ENCODE data around the gene NCBP2. TPM values are rescaled to one million over a fixed set of nuclear protein-coding genes. Genes with fewer than 3 reads are reported as not detected.

NCBP2 gene
- total RNA-seq, 3 donors from 2014 or later = 48.0 to 57.3 (median 55.0) TPM

DNA sequence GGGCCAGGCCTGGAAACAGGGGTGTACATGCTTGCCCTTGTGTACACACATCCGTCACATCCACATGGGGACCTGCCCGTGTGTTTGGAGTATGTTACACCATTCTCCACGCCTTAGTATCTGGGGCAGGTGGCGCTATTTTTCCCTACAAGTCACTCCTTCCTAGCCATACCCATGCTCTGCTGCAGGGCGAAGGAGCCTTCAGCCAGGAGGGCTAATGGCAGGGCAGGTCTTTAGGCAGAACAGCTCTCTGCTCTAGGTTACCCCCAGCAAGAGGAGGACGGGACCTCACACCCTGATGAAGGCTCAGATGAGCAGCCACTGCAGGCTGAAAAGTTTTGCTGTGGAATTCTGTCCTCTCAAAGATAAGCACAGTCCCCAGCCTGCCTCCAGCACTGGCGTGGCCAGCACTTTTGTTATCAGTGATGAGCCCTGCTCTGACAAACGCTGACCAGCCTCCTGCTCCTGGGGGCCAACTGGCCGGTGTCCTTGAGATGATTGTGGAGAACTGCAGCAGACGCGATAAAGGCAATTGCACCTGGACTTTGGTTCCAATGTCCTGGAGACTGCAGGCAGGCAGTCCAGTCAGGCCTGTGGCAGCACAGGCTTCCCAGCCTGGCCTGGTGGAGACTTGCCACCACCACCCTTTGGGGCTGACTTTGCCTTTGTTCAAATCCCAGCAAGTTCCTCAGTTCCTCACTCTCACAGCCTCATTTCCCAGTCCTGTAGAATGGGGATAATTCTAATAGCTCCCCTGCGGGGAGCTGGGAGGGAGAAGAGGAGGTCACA is 46.1 kb upstream of the NCBP2 start:
- no peaks in the 10 kb centered on the region for H3K9me3 ChIP-seq
- H3K36me3 ChIP-seq (ENCODE audit: low read depth) = no peaks in the 10 kb centered on the region
- peaks cover 2% of the 10 kb centered on the region for H3K4me1 ChIP-seq (ENCODE audit: low read depth)
- no peak overlapping the region for H3K4me3 ChIP-seq
- ATAC-seq = peak; percentile 88
- TF ChIP-seq, protein P1, sequence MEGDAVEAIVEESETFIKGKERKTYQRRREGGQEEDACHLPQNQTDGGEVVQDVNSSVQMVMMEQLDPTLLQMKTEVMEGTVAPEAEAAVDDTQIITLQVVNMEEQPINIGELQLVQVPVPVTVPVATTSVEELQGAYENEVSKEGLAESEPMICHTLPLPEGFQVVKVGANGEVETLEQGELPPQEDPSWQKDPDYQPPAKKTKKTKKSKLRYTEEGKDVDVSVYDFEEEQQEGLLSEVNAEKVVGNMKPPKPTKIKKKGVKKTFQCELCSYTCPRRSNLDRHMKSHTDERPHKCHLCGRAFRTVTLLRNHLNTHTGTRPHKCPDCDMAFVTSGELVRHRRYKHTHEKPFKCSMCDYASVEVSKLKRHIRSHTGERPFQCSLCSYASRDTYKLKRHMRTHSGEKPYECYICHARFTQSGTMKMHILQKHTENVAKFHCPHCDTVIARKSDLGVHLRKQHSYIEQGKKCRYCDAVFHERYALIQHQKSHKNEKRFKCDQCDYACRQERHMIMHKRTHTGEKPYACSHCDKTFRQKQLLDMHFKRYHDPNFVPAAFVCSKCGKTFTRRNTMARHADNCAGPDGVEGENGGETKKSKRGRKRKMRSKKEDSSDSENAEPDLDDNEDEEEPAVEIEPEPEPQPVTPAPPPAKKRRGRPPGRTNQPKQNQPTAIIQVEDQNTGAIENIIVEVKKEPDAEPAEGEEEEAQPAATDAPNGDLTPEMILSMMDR (IDR thresholded peaks at IDR 0.05) = no peak
- intact Hi-C loops (cut with DNase I, micrococcal nuclease) = no loop called here
- DNase-seq = peak in 2 of 3 donors; percentile 53 to 57

DNA sequence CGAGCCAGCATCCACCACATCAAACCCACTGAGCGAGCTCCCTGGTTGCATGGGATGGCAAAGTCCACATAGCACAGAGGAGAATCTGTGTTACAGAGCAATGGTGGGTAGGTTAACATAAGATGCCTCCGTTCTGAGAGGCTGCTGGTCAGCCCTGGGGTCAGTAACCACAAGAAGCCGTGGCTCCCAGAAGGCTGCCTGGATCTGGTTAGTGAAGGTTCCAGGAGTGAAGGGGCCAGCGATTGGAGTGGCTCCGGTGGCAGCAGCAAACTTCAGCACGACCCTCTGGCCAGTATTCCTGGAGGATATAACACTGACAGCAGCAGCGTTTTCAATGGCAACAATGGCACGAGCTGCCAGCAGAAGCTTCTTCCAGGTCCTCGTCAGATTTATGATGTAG is 44.7 kb upstream of the NCBP2 start:
- intact Hi-C loops (cut with DNase I, micrococcal nuclease) = no loop called here
- ATAC-seq (no peak), DNase-seq (peak in 1 of 3 donors; percentile 3)
- TF ChIP-seq, protein P1 (IDR thresholded peaks at IDR 0.05) = no peak
- H3K4me3 ChIP-seq = no peak overlapping the region
- H3K36me3 ChIP-seq (ENCODE audit: low read depth) = no peaks in the 10 kb centered on the region
- no peaks in the 10 kb centered on the region for H3K9me3 ChIP-seq
- H3K4me1 ChIP-seq (ENCODE audit: low read depth) = peaks cover 2% of the 10 kb centered on the region

DNA sequence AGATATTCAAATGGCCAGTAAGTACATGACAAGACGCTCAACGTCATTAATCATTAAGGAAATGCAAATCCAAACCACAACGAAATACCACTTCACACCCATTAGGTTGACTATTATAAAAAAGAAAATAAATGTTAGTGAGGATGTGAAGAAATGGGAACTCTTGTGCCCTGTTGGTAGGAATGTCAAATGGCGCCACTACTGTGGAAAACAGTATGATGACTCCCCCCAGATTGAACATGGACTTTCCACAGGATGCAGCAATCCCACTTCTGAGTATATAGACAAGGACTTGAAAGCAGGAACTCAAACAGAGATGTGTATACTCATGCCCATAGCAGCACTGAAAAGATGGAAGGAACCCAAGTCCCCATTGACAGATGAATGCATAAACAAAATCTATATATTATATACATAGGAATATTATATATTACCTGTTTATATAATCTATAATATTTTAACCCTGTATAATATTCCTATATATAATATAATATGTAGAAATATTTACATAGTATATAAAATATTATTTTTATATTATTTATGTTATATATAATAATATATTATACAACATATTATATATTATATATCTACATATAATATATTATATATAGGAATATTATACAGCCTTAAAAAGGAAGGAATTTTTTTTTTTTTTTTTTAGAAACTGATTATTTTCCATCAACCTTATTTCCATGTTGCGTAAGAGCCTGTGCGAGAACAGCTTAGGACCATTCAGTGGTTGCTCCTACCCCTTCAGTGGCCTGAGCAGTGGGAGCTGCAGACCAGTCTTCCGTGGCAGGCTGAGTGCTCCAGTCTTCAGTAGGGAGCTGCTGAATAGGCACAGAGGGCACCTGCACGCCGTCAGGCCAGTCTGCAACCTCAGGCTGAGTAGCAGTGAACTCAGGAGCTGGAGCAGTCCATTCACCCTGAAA is 43.9 kb upstream of the NCBP2 start:
- TF ChIP-seq, protein P1 (IDR thresholded peaks at IDR 0.05) = no peak
- H3K9me3 ChIP-seq = no peaks in the 10 kb centered on the region
- no peak overlapping the region for H3K4me3 ChIP-seq
- DNase-seq (no peak), ATAC-seq (no peak)
- intact Hi-C loops (cut with DNase I, micrococcal nuclease) = no loop called here
- H3K36me3 ChIP-seq (ENCODE audit: low read depth) = no peaks in the 10 kb centered on the region
- peaks cover 2% of the 10 kb centered on the region for H3K4me1 ChIP-seq (ENCODE audit: low read depth)

DNA sequence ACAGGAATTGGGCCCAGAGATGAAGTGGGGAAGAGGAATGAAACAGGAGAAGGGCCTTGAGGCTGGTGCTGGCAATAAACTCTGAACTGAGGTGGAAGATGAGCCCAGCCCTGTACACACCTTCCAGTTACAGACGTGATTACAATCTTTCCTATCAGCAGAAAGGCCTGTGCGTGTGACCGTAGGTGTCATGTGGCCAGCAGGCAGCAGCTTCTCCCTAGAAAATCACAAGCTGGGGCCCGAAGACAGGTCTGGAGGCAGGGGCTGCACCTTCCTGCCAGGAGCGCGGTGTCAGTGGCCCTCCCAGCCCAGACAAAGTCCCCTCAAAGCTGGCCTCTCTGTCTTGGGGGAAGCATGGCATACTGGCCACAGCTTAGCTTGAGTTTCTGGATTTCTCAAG is 43.0 kb upstream of the NCBP2 start:
- TF ChIP-seq, protein P1 (IDR thresholded peaks at IDR 0.05) = no peak
- ATAC-seq (peak; percentile 53), DNase-seq (no peak)
- Histone ChIP-seq H3K36me3 (ENCODE audit: low read depth) (no peaks in the 10 kb centered on the region), H3K4me1 (ENCODE audit: low read depth) (peaks cover 2% of the 10 kb centered on the region), H3K4me3 (no peak overlapping the region), H3K9me3 (no peaks in the 10 kb centered on the region)
- intact Hi-C loops (cut with DNase I, micrococcal nuclease) = no loop called here

DNA sequence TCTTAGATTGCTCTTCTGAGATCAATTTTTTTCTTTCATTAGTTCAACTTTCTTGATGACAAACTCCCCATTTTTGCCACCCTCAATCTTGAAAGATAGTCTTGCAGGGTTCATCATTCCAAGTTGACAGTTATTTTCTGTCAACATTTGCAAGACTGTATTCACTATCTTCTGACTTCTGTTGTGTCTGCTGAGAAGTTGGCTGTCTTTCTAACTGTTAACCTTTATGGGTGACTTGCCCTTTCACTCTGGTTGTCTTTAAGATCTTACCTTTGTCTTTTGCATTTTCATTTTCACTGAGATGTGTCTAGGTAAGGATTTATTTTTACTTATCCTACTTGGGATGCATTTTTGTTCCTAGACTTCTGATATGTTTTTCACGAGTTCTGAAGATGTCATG is 40.9 kb upstream of the NCBP2 start:
- Histone ChIP-seq H3K36me3 (ENCODE audit: low read depth) (no peaks in the 10 kb centered on the region), H3K4me1 (ENCODE audit: low read depth) (no peaks in the 10 kb centered on the region)
- ATAC-seq = no peak

More for the DNA sequence above, 40.9 kb upstream of the NCBP2 start:
- Histone ChIP-seq H3K4me3 (no peak overlapping the region), H3K9me3 (no peaks in the 10 kb centered on the region)
- TF ChIP-seq, protein P1 (IDR thresholded peaks at IDR 0.05) = no peak
- intact Hi-C loops (cut with DNase I, micrococcal nuclease) = no loop called here
- no peak for DNase-seq
